K562 (cell line): ENCODE measurements around the gene DNAJC18. TPM values are rescaled to one million over a fixed set of nuclear protein-coding genes. Genes with fewer than 3 reads are reported as not detected.

Experiments
- ATAC-seq: fragments of 200-7000 bp; cut with Tn5 transposase; 3 replicates; pipeline ENCODE4 v1.9.1; 2020; ENCODE audit warnings: moderate library complexity
- BruUV-seq: library from RNA; stranded (reverse); fragments of 400-500 nt; replicated peaks from 2 replicates; lab custom pipeline; 2021; lab: Mats Ljungman, UMichigan
- CTCF ChIA-PET: fragments of 300-600 bp; formaldehyde crosslinking; extraction: SDS; loops from one replicate; lab custom pipeline; 2021; ENCODE audit warnings: low intra/inter-chr PET ratio; lab: Yijun Ruan, JAX
- POLR2A ChIA-PET: fragments of 300-600, 350-650 bp; sonication (Branson Sonifier 250); formaldehyde crosslinking; extraction: SDS; loops from one replicate; lab custom pipeline; 2021; ENCODE audit warnings: antibody characterized with exemption, inconsistent platforms; lab: Yijun Ruan, JAX
- DNase-seq, 4 experiments: peaks; one replicate each; pipeline versions ENCODE4 v3.0.0 to v3.0.0-alpha.2; 2011 to 2018; ENCODE audit warnings: low spot score in 3 of 4, mixed read lengths in 3 of 4; ENCODE audit errors: extremely low read depth in 1 of 4
- FAIRE-seq: peaks from 2 replicates; lab custom pipeline; 2011; peaks lifted over from hg19 to GRCh38; lab: Jason Lieb, UNC
- H2AFZ ChIP-seq: 2 replicates; pipeline ENCODE4 v1.6.0; 2011; ENCODE audit warnings: low read depth, low read length, control low read depth, inconsistent platforms
- H3K27ac ChIP-seq: fragments of 200-600 bp; 3 replicates; pipeline ENCODE4 v1.8.0; 2011; ENCODE audit warnings: low read depth, mild to moderate bottlenecking, control low read depth, inconsistent platforms, low read length, moderate library complexity, mixed read lengths; ENCODE audit errors: extremely low read depth
- H3K27me3 ChIP-seq, 2 experiments: fragments of 300-600 bp in 1 of 2; 2 replicates in 1 of 2; 3 replicates in 1 of 2; pipeline versions ENCODE4 v1.6.0 to v1.8.0; 2011; ENCODE audit warnings: inconsistent platforms in 2 of 2, low read length in 2 of 2, mild to moderate bottlenecking in 1 of 2, mixed read lengths in 1 of 2, moderate library complexity in 1 of 2; ENCODE audit not compliant: control insufficient read depth in 2 of 2, insufficient read depth in 2 of 2
- H3K36me3 ChIP-seq: fragments of 300-600 bp; 3 replicates; pipeline ENCODE4 v1.8.0; 2011; ENCODE audit warnings: mild to moderate bottlenecking, low read length, inconsistent platforms; ENCODE audit not compliant: control insufficient read depth, insufficient read depth
- H3K4me1 ChIP-seq, 2 experiments: fragments of 200-600 bp in 1 of 2; replicated peaks in 1 of 2; 2 replicates in 1 of 2; 3 replicates in 1 of 2; pipeline versions ENCODE4 v1.5.1 to v1.8.0; 2011; ENCODE audit warnings: inconsistent platforms in 2 of 2, low read length in 2 of 2, mild to moderate bottlenecking in 1 of 2, mixed read lengths in 1 of 2, moderate library complexity in 1 of 2; ENCODE audit not compliant: control insufficient read depth in 2 of 2, insufficient read depth in 2 of 2
- H3K4me2 ChIP-seq: 2 replicates; pipeline ENCODE4 v1.6.1; 2011; ENCODE audit warnings: low read length, control low read depth, inconsistent platforms, mixed read lengths; ENCODE audit not compliant: insufficient read depth
- H3K4me3 ChIP-seq: fragments of 200-600 bp; sonication (generic), shearing (Covaris generic); 2 replicates; pipeline ENCODE4 v1.5.1; 2016; ENCODE audit warnings: control low read depth, inconsistent platforms
- H3K79me2 ChIP-seq: fragments of 200-600 bp; 3 replicates; pipeline ENCODE4 v1.8.0; 2011; ENCODE audit warnings: low read length, inconsistent platforms; ENCODE audit not compliant: control insufficient read depth, insufficient read depth
- H3K9ac ChIP-seq, 2 experiments: 2 replicates each; pipeline versions ENCODE4 v1.6.0 to v1.6.1; 2011; ENCODE audit warnings: low read depth in 2 of 2, low read length in 2 of 2, control low read depth in 1 of 2, inconsistent platforms in 1 of 2, mild to moderate bottlenecking in 1 of 2, mixed read lengths in 1 of 2; ENCODE audit not compliant: insufficient read depth in 1 of 2
- H3K9me1 ChIP-seq: one replicate; pipeline ENCODE4 v1.6.0; 2011; ENCODE audit warnings: inconsistent platforms, mild to moderate bottlenecking, low read length, moderate library complexity; ENCODE audit not compliant: control insufficient read depth, insufficient read depth
- H3K9me3 ChIP-seq: replicated peaks from 2 replicates; pipeline ENCODE4 v1.5.1; 2011; ENCODE audit warnings: low read depth, low read length, inconsistent platforms; ENCODE audit not compliant: control insufficient read depth, insufficient read depth
- H4K20me1 ChIP-seq: replicated peaks from 2 replicates; pipeline ENCODE4 v1.6.1; 2011; ENCODE audit warnings: low read length, inconsistent platforms, mixed read lengths; ENCODE audit not compliant: control insufficient read depth, insufficient read depth
- ASH1L ChIP-seq: fragments of 450-650 bp; IDR thresholded peaks from 2 replicates; pipeline ENCODE4 v1.6.1; 2018; ENCODE audit warnings: borderline replicate concordance, mild to moderate bottlenecking, low read depth; ENCODE audit not compliant: partially characterized antibody
- EGR1 ChIP-seq: fragments of 450-650 bp; conservative IDR thresholded peaks from 2 replicates; pipeline ENCODE4 v1.6.1; 2017; ENCODE audit warnings: mild to moderate bottlenecking
- HBP1 ChIP-seq: fragments of 450-650 bp; formaldehyde crosslinking; IDR thresholded peaks from 2 replicates; pipeline ENCODE4 v1.4.0; 2022; ENCODE audit warnings: missing genetic modification characterization
- MYBL2 ChIP-seq, 2 experiments: fragments of 450-650 bp in 1 of 2; sonication (generic) in 1 of 2; formaldehyde crosslinking in 1 of 2; IDR thresholded peaks; 2 replicates each; pipeline versions ENCODE4 v1.6.1 to v1.8.1; 2017 to 2022; ENCODE audit warnings: borderline replicate concordance in 1 of 2, inconsistent platforms in 1 of 2, low read depth in 1 of 2, mild to moderate bottlenecking in 1 of 2, missing genetic modification reagents in 1 of 2, moderate library complexity in 1 of 2
- NFE2 ChIP-seq: IDR thresholded peaks from 2 replicates; pipeline ENCODE4 v1.6.1; 2014; ENCODE audit warnings: antibody characterized with exemption, low read depth
- PHB2 ChIP-seq: fragments of 450-650 bp; IDR thresholded peaks from 2 replicates; pipeline ENCODE4 v1.6.1; 2017; ENCODE audit warnings: low read depth
- PHF20 ChIP-seq: fragments of 450-650 bp; IDR thresholded peaks from 2 replicates; pipeline ENCODE4 v1.6.1; 2018; ENCODE audit not compliant: partially characterized antibody
- SAFB ChIP-seq: fragments of 200-400 bp; formaldehyde crosslinking; IDR thresholded peaks from 2 replicates; pipeline ENCODE4 v1.6.1; 2017; ENCODE audit warnings: low read depth, low read length, borderline replicate concordance
- ZNF174 ChIP-seq: fragments of 250-450 bp; sonication (Bioruptor Pico); IDR thresholded peaks from 2 replicates; pipeline ENCODE4 v1.4.0; 2020; ENCODE audit warnings: mild to moderate bottlenecking
- WGBS: fragments of 100-300 bp; shearing (Covaris generic); methylation state at CpG from one replicate; pipeline ENCODE4 v1.1.6; 2016; ENCODE audit warnings: low coverage, mixed read lengths; ENCODE audit not compliant: insufficient coverage; ENCODE audit errors: missing lambda C conversion rate; 5-methylcytosine and 5-hydroxymethylcytosine counted together
- in situ Hi-C: fragments of 300-500 bp; cut with MboI; formaldehyde crosslinking; loops from 4 replicates; pipeline ENCODE4 v1.15.0; 2018; ENCODE audit warnings: inconsistent platforms, mixed read lengths
- intact Hi-C: fragments of 100-400 bp; cut with micrococcal nuclease; formaldehyde crosslinking; loops from 2 replicates; pipeline ENCODE4 v1.14.2; 2022
- polyA plus RNA-seq, 8 experiments: library from polyadenylated mRNA; depleted of rRNA in 4 of 8; stranded (reverse) in 5 of 8; unstranded in 3 of 8; fragments of >200 nt; fragmentation: Nextera tagmentation in 2 of 8; fragmentation: Illumina TruSeq in 1 of 8; extraction: Ambion mirVana in 2 of 8; extraction: Trizol in 1 of 8; gene quantifications; 2 replicates each; pipeline versions ENCODE4 v1.2.1 to v1.2.3, GENCODE V29; 2011 to 2014; ENCODE audit warnings: inconsistent platforms in 1 of 8, missing spikeins in 1 of 8
- total RNA-seq, 7 experiments: library from RNA; depleted of rRNA in 6 of 7; stranded (reverse); fragments of >200 nt in 6 of 7; fragmentation: Illumina TruSeq in 2 of 7; extraction: Trizol in 2 of 7; gene quantifications; 2 replicates each; pipeline versions ENCODE4 v1.2.1 to v1.2.3, GENCODE V29; 2011 to 2021; ENCODE audit warnings: low replicate concordance in 1 of 7
- TF ChIP-seq, protein P1 (sequence below): fragments of 450-650 bp; IDR thresholded peaks from 2 replicates; pipeline ENCODE4 v1.6.1; 2017; ENCODE audit warnings: mild to moderate bottlenecking, moderate library complexity

DNAJC18 gene
- total and polyA plus RNA-seq, 9 of the 15 experiments (the other 6 are each of a cell fraction or from before 2014, with no cell fraction given): 1.5 to 13.3 (median 7.5) TPM

DNA sequence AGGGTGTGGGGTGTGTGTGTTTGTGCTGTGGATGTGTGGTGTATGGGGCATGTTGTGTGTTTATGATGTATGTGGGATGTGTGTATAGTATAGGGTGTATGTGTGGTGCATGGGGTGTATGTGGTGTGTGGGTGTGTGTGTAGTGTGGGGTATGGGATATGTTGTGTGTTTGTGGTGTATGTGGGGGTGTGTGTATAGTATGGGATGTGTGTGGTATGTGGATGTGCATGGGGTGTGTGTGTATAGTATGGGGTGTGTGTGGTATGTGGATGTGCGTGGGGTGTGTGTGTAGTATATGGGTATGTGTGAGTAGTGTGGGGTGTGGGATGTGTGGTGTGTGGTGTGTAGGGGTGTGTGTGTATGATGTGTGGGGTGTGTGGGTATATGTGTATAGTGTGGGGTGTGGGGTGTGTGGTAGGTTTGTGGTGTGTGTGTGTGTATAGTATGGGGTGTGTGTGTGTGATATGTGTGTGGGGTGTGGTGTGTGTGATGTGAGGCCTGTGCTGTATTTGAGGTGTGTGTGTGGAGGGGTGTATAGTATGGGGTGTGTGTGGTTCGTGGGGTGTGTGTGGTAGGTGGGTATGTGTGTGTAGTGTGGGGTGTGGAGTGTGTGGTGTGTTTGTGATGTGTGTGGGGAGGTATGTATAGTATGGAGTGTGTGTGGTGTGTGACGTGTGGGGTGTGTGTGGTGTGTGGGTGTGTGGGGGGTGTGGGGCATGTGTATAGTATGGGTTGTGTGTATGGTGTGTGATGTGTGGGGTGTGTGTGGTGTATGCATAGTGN, 12.7 kb upstream of the DNAJC18 start:
- in situ Hi-C loops: no loop called here
- H3K36me3 ChIP-seq: no peaks in the 10 kb centered on the region
- intact Hi-C loops: no loop called here
- no peak overlapping the region for H3K4me3 ChIP-seq
- WGBS: 56% methylated on average over 3 of the region's 3 CpGs
- H3K4me2 ChIP-seq: no peak overlapping the region
- H3K9ac ChIP-seq: no peak overlapping the region
- H3K27me3 ChIP-seq: no peaks in the 10 kb centered on the region
- peaks cover 4% of the 10 kb centered on the region for H3K9me1 ChIP-seq
- ChIA-PET CTCF (no interaction called here), POLR2A (no interaction called here)
- FAIRE-seq (no peak), DNase-seq (no peak), ATAC-seq (no peak)
- no TSS peak for BruUV-seq
- peaks cover 9 to 12% of the 10 kb centered on the region in 2 experiments; a peak in 4 of 5 replicates for H3K4me1 ChIP-seq
- no peaks in the 10 kb centered on the region for H3K9me3 ChIP-seq
- H2AFZ ChIP-seq: no peak overlapping the region
- TF ChIP-seq, protein P1, sequence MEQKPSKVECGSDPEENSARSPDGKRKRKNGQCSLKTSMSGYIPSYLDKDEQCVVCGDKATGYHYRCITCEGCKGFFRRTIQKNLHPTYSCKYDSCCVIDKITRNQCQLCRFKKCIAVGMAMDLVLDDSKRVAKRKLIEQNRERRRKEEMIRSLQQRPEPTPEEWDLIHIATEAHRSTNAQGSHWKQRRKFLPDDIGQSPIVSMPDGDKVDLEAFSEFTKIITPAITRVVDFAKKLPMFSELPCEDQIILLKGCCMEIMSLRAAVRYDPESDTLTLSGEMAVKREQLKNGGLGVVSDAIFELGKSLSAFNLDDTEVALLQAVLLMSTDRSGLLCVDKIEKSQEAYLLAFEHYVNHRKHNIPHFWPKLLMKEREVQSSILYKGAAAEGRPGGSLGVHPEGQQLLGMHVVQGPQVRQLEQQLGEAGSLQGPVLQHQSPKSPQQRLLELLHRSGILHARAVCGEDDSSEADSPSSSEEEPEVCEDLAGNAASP: no peak
- TF ChIP-seq PHF20 (peak; percentile 9), EGR1 (0 out of 2 replicates have a peak, but pooled peaks have one; percentile 4), HBP1 (CRISPR knock-in tag) (peak; percentile 35; the same call in 1 of the 2 replicates), PHB2 (0 out of 2 replicates have a peak, but pooled peaks have one; percentile 33), SAFB (no peak), NFE2 (no peak), ZNF174 (CRISPR knock-in tag) (no peak), ASH1L (no peak), MYBL2 (IDR thresholded peaks at IDR 0.05; ENCODE audit: low read depth) (0 out of 2 replicates have a peak, but pooled peaks have one; percentile 21), MYBL2 (CRISPR knock-in tag; IDR thresholded peaks at IDR 0.05; ENCODE audit: borderline replicate concordance) (no peak)
- H4K20me1 ChIP-seq: no peaks in the 10 kb centered on the region
- no peaks in the 10 kb centered on the region for H3K79me2 ChIP-seq
- H3K27ac ChIP-seq: no peak overlapping the region
